IMR-90 (cell line): ENCODE results near the gene XCR1. TPM values are rescaled to one million over a fixed set of nuclear protein-coding genes. Genes with fewer than 3 reads are reported as not detected.
A peak's percentile ranks its signal among the peaks of the same experiment; 100 is the strongest.

Experiments used
- ATAC-seq: fragments of 200-7000 bp; cut with Tn5 transposase; 2 replicates; pipeline ENCODE4 v1.9.1; 2020; ENCODE audit warnings: low read depth, mild to moderate bottlenecking, moderate library complexity
- BruUV-seq: library from RNA; stranded (reverse); fragments of 400-500 nt; replicated peaks from 2 replicates; lab custom pipeline; 2021; lab: Mats Ljungman, UMichigan
- CTCF ChIA-PET: fragments of 300-600 bp; formaldehyde crosslinking; extraction: SDS; loops from one replicate; lab custom pipeline; 2021; ENCODE audit warnings: antibody characterized with exemption; lab: Yijun Ruan, JAX
- POLR2A ChIA-PET: fragments of 300-600 bp; sonication (Branson Sonifier 250); formaldehyde crosslinking; loops from one replicate; lab custom pipeline; 2022; ENCODE audit warnings: antibody characterized with exemption; ENCODE audit not compliant: unreplicated experiment; lab: Charles Lee
- DNase-seq: peaks from one replicate; pipeline ENCODE4 v3.0.0; 2013
- H2AFZ ChIP-seq: replicated peaks from 2 replicates; pipeline ENCODE3; 2013; ENCODE audit warnings: low read length, mild to moderate bottlenecking; ENCODE audit not compliant: poor library complexity
- H2AK5ac ChIP-seq: 2 replicates; pipeline ENCODE4 v1.6.1; 2013; ENCODE audit warnings: low read depth, low read length, inconsistent platforms
- H2AK9ac ChIP-seq: replicated peaks from 2 replicates; pipeline ENCODE3; 2013; ENCODE audit warnings: mild to moderate bottlenecking, low read depth, low read length, moderate library complexity; ENCODE audit not compliant: poor library complexity
- H2BK120ac ChIP-seq: 2 replicates; pipeline ENCODE4 v1.6.1; 2013; ENCODE audit warnings: low read depth, low read length, inconsistent platforms
- H2BK15ac ChIP-seq: 3 replicates; pipeline ENCODE4 v1.6.1; 2013; ENCODE audit warnings: low read depth, low read length, inconsistent platforms
- H2BK20ac ChIP-seq: 2 replicates; pipeline ENCODE4 v1.6.1; 2013; ENCODE audit warnings: low read depth, mild to moderate bottlenecking, inconsistent platforms, low read length, moderate library complexity
- H2BK5ac ChIP-seq: 2 replicates; pipeline ENCODE4 v1.6.1; 2013; ENCODE audit warnings: mild to moderate bottlenecking, low read depth, low read length, inconsistent platforms; ENCODE audit not compliant: poor library complexity, severe bottlenecking
- H3K14ac ChIP-seq: replicated peaks from 2 replicates; pipeline ENCODE4 v1.6.1; 2013; ENCODE audit warnings: low read depth, low read length, inconsistent platforms
- H3K18ac ChIP-seq: 2 replicates; pipeline ENCODE4 v1.6.1; 2013; ENCODE audit warnings: low read depth, low read length, control low read depth
- H3K23ac ChIP-seq: 2 replicates; pipeline ENCODE4 v1.6.1; 2013; ENCODE audit warnings: low read depth, low read length, inconsistent platforms
- H3K27ac ChIP-seq: 2 replicates; pipeline ENCODE4 v1.5.1; 2013; ENCODE audit warnings: mild to moderate bottlenecking, control low read depth, low read length; ENCODE audit not compliant: insufficient read depth
- H3K27me3 ChIP-seq: 2 replicates; pipeline ENCODE4 v1.6.1; 2013; ENCODE audit warnings: low read length; ENCODE audit not compliant: control insufficient read depth, insufficient read depth
- H3K36me3 ChIP-seq: 2 replicates; pipeline ENCODE4 v1.6.1; 2013; ENCODE audit warnings: low read length, mixed read lengths; ENCODE audit not compliant: control insufficient read depth, insufficient read depth
- H3K4ac ChIP-seq: 2 replicates; pipeline ENCODE4 v1.6.1; 2013; ENCODE audit warnings: low read depth, low read length, inconsistent platforms
- H3K4me1 ChIP-seq: 2 replicates; pipeline ENCODE4 v1.6.1; 2013; ENCODE audit warnings: low read length, mixed read lengths; ENCODE audit not compliant: control insufficient read depth, insufficient read depth
- H3K4me2 ChIP-seq: 2 replicates; pipeline ENCODE4 v1.6.1; 2013; ENCODE audit warnings: low read depth, mild to moderate bottlenecking, control low read depth, low read length, moderate library complexity
- H3K4me3 ChIP-seq: 2 replicates; pipeline ENCODE4 v1.5.1; 2013; ENCODE audit warnings: low read depth, mild to moderate bottlenecking, control low read depth, low read length, moderate library complexity; ENCODE audit not compliant: insufficient read depth
- H3K56ac ChIP-seq: 2 replicates; pipeline ENCODE4 v1.6.1; 2013; ENCODE audit warnings: low read length, inconsistent platforms; ENCODE audit not compliant: insufficient read depth; ENCODE audit errors: extremely low read depth
- H3K79me1 ChIP-seq, 2 experiments: 2 replicates each; pipeline ENCODE4 v1.6.1; 2013; ENCODE audit warnings: low read length in 2 of 2, inconsistent platforms in 1 of 2, low read depth in 1 of 2
- H3K9ac ChIP-seq: 2 replicates; pipeline ENCODE4 v1.6.1; 2013; ENCODE audit warnings: low read depth, low read length, control low read depth
- H3K9me1 ChIP-seq: 2 replicates; pipeline ENCODE4 v1.6.1; 2013; ENCODE audit warnings: low read length, inconsistent platforms; ENCODE audit not compliant: insufficient read depth
- H3K9me3 ChIP-seq: 2 replicates; pipeline ENCODE4 v1.6.1; 2013; ENCODE audit warnings: low read length; ENCODE audit not compliant: control insufficient read depth, insufficient read depth
- H4K20me1 ChIP-seq: 2 replicates; pipeline ENCODE4 v1.6.1; 2013; ENCODE audit warnings: low read length, inconsistent platforms; ENCODE audit not compliant: insufficient read depth
- H4K5ac ChIP-seq: 2 replicates; pipeline ENCODE4 v1.6.1; 2013; ENCODE audit warnings: mild to moderate bottlenecking, low read depth, low read length, control low read depth
- H4K8ac ChIP-seq, 2 experiments: 2 replicates each; pipeline ENCODE4 v1.6.1; 2013; ENCODE audit warnings: low read depth in 2 of 2, low read length in 2 of 2, control low read depth in 1 of 2, inconsistent platforms in 1 of 2
- H4K91ac ChIP-seq: 2 replicates; pipeline ENCODE4 v1.6.1; 2013; ENCODE audit warnings: low read depth, low read length, inconsistent platforms; ENCODE audit not compliant: insufficient read depth
- BHLHE40 ChIP-seq: fragments of 150-350 bp; IDR thresholded peaks from 2 replicates; pipeline ENCODE4 v1.6.1; 2016; ENCODE audit warnings: mild to moderate bottlenecking, low read depth, low read length
- CHD1 ChIP-seq: IDR thresholded peaks from 2 replicates; pipeline ENCODE4 v1.6.1; 2012; ENCODE audit warnings: low read depth, low read length, improper control_type of control experiment
- FOS ChIP-seq: fragments of 150-350 bp; IDR thresholded peaks from 2 replicates; pipeline ENCODE4 v1.6.1; 2016; ENCODE audit warnings: low read depth, low read length
- MAZ ChIP-seq: IDR thresholded peaks from 2 replicates; pipeline ENCODE4 v1.6.1; 2012; ENCODE audit warnings: low read depth, mild to moderate bottlenecking, low read length, improper control_type of control experiment, moderate library complexity, borderline replicate concordance
- MXI1 ChIP-seq: IDR thresholded peaks from 2 replicates; pipeline ENCODE4 v1.6.1; 2012; ENCODE audit warnings: low read depth, mild to moderate bottlenecking, low read length, moderate library complexity, borderline replicate concordance
- NFE2L2 ChIP-seq: fragments of 150-350 bp; IDR thresholded peaks from 2 replicates; pipeline ENCODE4 v1.6.1; 2016; ENCODE audit warnings: low read depth, mild to moderate bottlenecking, low read length
- RFX5 ChIP-seq: IDR thresholded peaks from 2 replicates; pipeline ENCODE4 v1.8.0; 2012; ENCODE audit warnings: low read depth, mild to moderate bottlenecking, low read length, moderate library complexity
- WGBS, 2 experiments: methylation state at CpG; one replicate each; pipeline versions ENCODE4 v1.1.5 to v1.1.7; 2013; ENCODE audit warnings: missing lambda C conversion rate in 2 of 2; ENCODE audit not compliant: insufficient read length in 1 of 2; ENCODE audit errors: extremely low coverage in 2 of 2; 5-methylcytosine and 5-hydroxymethylcytosine counted together
- dilution Hi-C: fragments of 300-500 bp; cut with HindIII; formaldehyde crosslinking; loops from one replicate; pipeline ENCODE4 v1.14.3; 2018; ENCODE audit warnings: low sequenced_read_pairs; ENCODE audit not compliant: unreplicated experiment
- in situ Hi-C: fragments of 300-500 bp; cut with MboI; formaldehyde crosslinking; loops from 3 replicates; pipeline ENCODE4 v1.14.3; 2019; ENCODE audit warnings: low sequenced_read_pairs, inconsistent platforms, mixed read lengths
- intact Hi-C: fragments of 100-400 bp; cut with micrococcal nuclease; formaldehyde crosslinking; loops from 2 replicates; pipeline ENCODE4 v1.10.0; 2022
- polyA plus RNA-seq, 3 experiments: library from polyadenylated mRNA; depleted of rRNA; stranded (reverse); fragments of >200 nt; gene quantifications; 2 replicates each; pipeline ENCODE4 v1.2.3, GENCODE V29; 2012; ENCODE audit warnings: low replicate concordance in 1 of 3
- total RNA-seq: library from RNA; depleted of rRNA; stranded (reverse); fragments of >200 nt; gene quantifications from 2 replicates; pipeline ENCODE4 v1.2.3, GENCODE V29; 2012
- TF ChIP-seq, protein P1 (sequence below): fragments of 150-350 bp; IDR thresholded peaks from 2 replicates; pipeline ENCODE4 v1.6.1; 2016; ENCODE audit warnings: low read depth, mild to moderate bottlenecking, low read length, moderate library complexity, borderline replicate concordance

The XCR1 gene
- total and polyA plus RNA-seq, 2 of the 4 experiments (the other 2 are of a cell fraction) = not detected

GRCh38 chr3:45981346-45982074 lies 45.8 kb downstream of the XCR1 start:
- Histone ChIP-seq H2BK20ac (no peak overlapping the region), H3K4me3 (no peak overlapping the region), H3K4ac (no peak overlapping the region), H2AK5ac (no peak overlapping the region), H3K56ac (no peak overlapping the region), H4K5ac (no peak overlapping the region), H3K9ac (no peak overlapping the region), H3K4me1 (peaks cover 26% of the 10 kb centered on the region), H3K9me1 (peaks cover 29% of the 10 kb centered on the region), H2BK15ac (no peak overlapping the region), H4K20me1 (peaks cover 11% of the 10 kb centered on the region), H4K91ac (no peak overlapping the region), H3K18ac (peak overlapping the region; percentile 2; the same call in 1 of the 2 replicates), H3K36me3 (peaks cover 24% of the 10 kb centered on the region), H2BK5ac (no peak overlapping the region), H3K79me1 (peaks cover 13 to 34% of the 10 kb centered on the region in 2 experiments; a peak in 3 of 4 replicates), H3K14ac (no peak overlapping the region), H2AFZ (no peak overlapping the region), H2AK9ac (no peak overlapping the region), H4K8ac (no peak overlapping the region), H2BK120ac (no peak overlapping the region), H3K27ac (no peak overlapping the region), H3K27me3 (no peaks in the 10 kb centered on the region), H3K4me2 (no peak overlapping the region; the same call in 1 of the 2 replicates), H3K23ac (no peak overlapping the region), H3K9me3 (no peaks in the 10 kb centered on the region)
- intact Hi-C loops = no loop called here
- POLR2A ChIA-PET = interaction anchor here (0.8 kb wide), 1 partner anchor 9 kb away, joined by 3 read pairs; no protein-coding TSS in a partner anchor
- ATAC-seq = peak; percentile 68
- WGBS, 2 experiments = no CpG with 5 or more reads among the region's 2 CpGs
- peak; percentile 76 for DNase-seq
- dilution Hi-C loops = no loop called here
- in situ Hi-C loops = no loop called here
- no TSS peak for BruUV-seq
- CTCF ChIA-PET = interaction anchor here (1.0 kb wide), 1 partner anchor 95 kb away, joined by 3 read pairs; no protein-coding TSS in a partner anchor
- no peak for TF ChIP-seq NFE2L2
- TF ChIP-seq RFX5 = no peak
- TF ChIP-seq BHLHE40 = peak; percentile 47; the same call in 1 of the 2 replicates
- TF ChIP-seq, protein P1, sequence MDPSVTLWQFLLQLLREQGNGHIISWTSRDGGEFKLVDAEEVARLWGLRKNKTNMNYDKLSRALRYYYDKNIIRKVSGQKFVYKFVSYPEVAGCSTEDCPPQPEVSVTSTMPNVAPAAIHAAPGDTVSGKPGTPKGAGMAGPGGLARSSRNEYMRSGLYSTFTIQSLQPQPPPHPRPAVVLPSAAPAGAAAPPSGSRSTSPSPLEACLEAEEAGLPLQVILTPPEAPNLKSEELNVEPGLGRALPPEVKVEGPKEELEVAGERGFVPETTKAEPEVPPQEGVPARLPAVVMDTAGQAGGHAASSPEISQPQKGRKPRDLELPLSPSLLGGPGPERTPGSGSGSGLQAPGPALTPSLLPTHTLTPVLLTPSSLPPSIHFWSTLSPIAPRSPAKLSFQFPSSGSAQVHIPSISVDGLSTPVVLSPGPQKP = no peak
- TF ChIP-seq MXI1 = peak; percentile 47; the same call in 1 of the 2 replicates
- no peak for TF ChIP-seq CHD1
- TF ChIP-seq MAZ = no peak
- peak; percentile 84 for TF ChIP-seq FOS
